Measurements from ENCODE around the gene MMP25. TPM values are rescaled to one million over a fixed set of nuclear protein-coding genes. Genes with fewer than 3 reads are reported as not detected.

Gene MMP25
- total and polyA plus RNA-seq, 10 of the 15 experiments (the other 5 are each of a cell fraction or from before 2014, with no cell fraction given): 0.03 to 0.36 (median 0.13) TPM; not detected in 1

- intact Hi-C loops (cut with micrococcal nuclease; ENCODE audit: unreplicated experiment): loop anchor here (2.0 kb wide), 1 partner anchor 25 kb away; no protein-coding TSS in a partner anchor
- FAIRE-seq (no peak), DNase-seq (ENCODE audit: low read depth, low spot score) (no peak), ATAC-seq (no peak)
- no peak overlapping the region for H3K27ac ChIP-seq (ENCODE audit: control insufficient read depth, insufficient read depth)
- peak overlapping the region; percentile 30; the same call in 1 of the 2 replicates for H3K9ac ChIP-seq (ENCODE audit: control insufficient read depth, insufficient read depth, low read length)
- no peaks in the 10 kb centered on the region for H3K79me2 ChIP-seq (ENCODE audit: control insufficient read depth, insufficient read depth, low read length)
- no peaks in the 10 kb centered on the region for H3K36me3 ChIP-seq (ENCODE audit: control insufficient read depth in 2 of 2, insufficient read depth in 2 of 2, low read length in 1 of 2)
- H3K4me3 ChIP-seq: peak overlapping the region; percentile 42; the same call in 1 of the 2 replicates
- CTCF ChIA-PET: interaction anchor here (0.6 to 21.2 kb wide), 12 partner anchors 9 to 74 kb away, joined by 3 to 396 read pairs (median 4); partner anchors contain the start of gene IL32
- SMC1A ChIA-PET (ENCODE audit: uncharacterized antibody, unreplicated experiment): interaction anchor here (0.9 to 7.4 kb wide), 5 partner anchors 10 to 32 kb away, joined by 3 to 67 read pairs (median 5); partner anchors contain the start of genes ZNF205 and ZNF213
- in situ Hi-C loops (cut with MboI): no loop called here
- RAD21 ChIA-PET (ENCODE audit: unreplicated experiment): interaction anchor here (0.7 to 5.0 kb wide), 4 partner anchors 23 to 399 kb away, joined by 3 to 38 read pairs (median 4); no protein-coding TSS in a partner anchor
- peak overlapping the region; percentile 95 for H2AFZ ChIP-seq (ENCODE audit: control insufficient read depth, low read depth, low read length)
- H3K9me3 ChIP-seq (replicated peaks; ENCODE audit: control insufficient read depth, insufficient read depth, low read length): no peaks in the 10 kb centered on the region
- BruUV-seq (replicated peaks): no TSS peak
- peak overlapping the region; percentile 38 for H3K4me2 ChIP-seq (ENCODE audit: control insufficient read depth, insufficient read depth)
- WGBS (ENCODE audit: insufficient coverage, insufficient replicate concordance, low lambda C conversion rate, missing lambda C conversion rate): 4% methylated on average over 27 of the region's 27 CpGs
- TF ChIP-seq ATF2 (IDR thresholded peaks at IDR 0.05; ENCODE audit: low read length) (no peak), GABPA (IDR thresholded peaks at IDR 0.05; ENCODE audit: low read depth) (no peak), RUNX3 (IDR thresholded peaks at IDR 0.05; ENCODE audit: low read length) (peak; percentile 71), EZH2 (IDR thresholded peaks at IDR 0.05; ENCODE audit: borderline replicate concordance, control insufficient read depth, low read depth, low read length) (no peak), IRF3 (IDR thresholded peaks at IDR 0.05) (no peak), CBFB (IDR thresholded peaks at IDR 0.05; ENCODE audit: low read depth) (0 out of 2 replicates have a peak, but pooled peaks have one; percentile 39), IKZF2 (IDR thresholded peaks at IDR 0.05) (peak; percentile 26 to 44; a peak in 1 of 4 replicates), EED (IDR thresholded peaks at IDR 0.05; ENCODE audit: low read depth) (peak; percentile 13; the same call in 1 of the 2 replicates), BCLAF1 (IDR thresholded peaks at IDR 0.05) (no peak), ASH2L (IDR thresholded peaks at IDR 0.05; ENCODE audit: borderline replicate concordance, low read depth) (no peak), SUZ12 (IDR thresholded peaks at IDR 0.05; ENCODE audit: unreplicated experiment) (no peak)
- POLR2A ChIA-PET: interaction anchor here (0.6 to 2.0 kb wide), 9 partner anchors 14 to 365 kb away, joined by 3 to 11 read pairs (median 6); partner anchors contain the start of gene ZNF213
- no peaks in the 10 kb centered on the region for H3K27me3 ChIP-seq (replicated peaks in 1 of 2; ENCODE audit: control insufficient read depth in 2 of 2, insufficient read depth in 2 of 2, low read length in 1 of 2)
- H3K4me1 ChIP-seq (ENCODE audit: control insufficient read depth, insufficient read depth, low read length): peaks cover 22% of the 10 kb centered on the region
- H4K20me1 ChIP-seq (ENCODE audit: control insufficient read depth, insufficient read depth): no peaks in the 10 kb centered on the region
Observed at GRCh38 chr16:3101841-3102470, 55.6 kb downstream of the MMP25 start.
